Neural progenitor cell (in vitro differentiated cells): ENCODE results near the gene PCNX1.

ENCODE experiments used
- EZH2 ChIP-seq: fragments of 200-600 bp; sonication (generic); IDR thresholded peaks from 2 replicates; pipeline ENCODE4 v1.6.1; 2017; ENCODE audit warnings: antibody characterized with exemption, mild to moderate bottlenecking, moderate library complexity
- EZH2phosphoT487 ChIP-seq: fragments of 200-600 bp; sonication (generic); IDR thresholded peaks from 2 replicates; pipeline ENCODE4 v1.6.1; 2017; ENCODE audit warnings: antibody characterized with exemption
- TF ChIP-seq, protein P1 (sequence below): fragments of 200-600 bp; sonication (generic); IDR thresholded peaks from 2 replicates; pipeline ENCODE4 v1.5.1; 2017; ENCODE audit warnings: antibody characterized with exemption, mild to moderate bottlenecking

DNA sequence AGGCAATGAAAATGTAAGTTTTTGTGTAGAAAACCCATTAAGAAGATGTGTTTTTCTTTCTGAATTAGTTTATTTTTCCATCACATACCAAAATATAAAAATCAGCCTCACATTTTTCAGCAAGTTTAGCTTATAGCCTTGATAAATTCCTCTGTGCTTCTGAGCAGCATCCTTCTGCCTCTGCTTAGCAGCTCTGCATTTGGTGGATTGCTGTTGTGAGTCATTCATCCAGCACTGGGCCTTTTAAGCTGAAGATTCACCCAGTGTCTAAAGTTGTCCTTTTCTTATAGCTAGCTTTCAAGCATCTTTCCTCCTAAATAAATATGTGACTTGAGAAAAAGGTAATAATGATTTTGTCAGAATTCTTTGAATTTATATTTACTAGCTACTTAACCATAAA, 206.1 kb downstream of the PCNX1 start:
- TF ChIP-seq, protein P1, sequence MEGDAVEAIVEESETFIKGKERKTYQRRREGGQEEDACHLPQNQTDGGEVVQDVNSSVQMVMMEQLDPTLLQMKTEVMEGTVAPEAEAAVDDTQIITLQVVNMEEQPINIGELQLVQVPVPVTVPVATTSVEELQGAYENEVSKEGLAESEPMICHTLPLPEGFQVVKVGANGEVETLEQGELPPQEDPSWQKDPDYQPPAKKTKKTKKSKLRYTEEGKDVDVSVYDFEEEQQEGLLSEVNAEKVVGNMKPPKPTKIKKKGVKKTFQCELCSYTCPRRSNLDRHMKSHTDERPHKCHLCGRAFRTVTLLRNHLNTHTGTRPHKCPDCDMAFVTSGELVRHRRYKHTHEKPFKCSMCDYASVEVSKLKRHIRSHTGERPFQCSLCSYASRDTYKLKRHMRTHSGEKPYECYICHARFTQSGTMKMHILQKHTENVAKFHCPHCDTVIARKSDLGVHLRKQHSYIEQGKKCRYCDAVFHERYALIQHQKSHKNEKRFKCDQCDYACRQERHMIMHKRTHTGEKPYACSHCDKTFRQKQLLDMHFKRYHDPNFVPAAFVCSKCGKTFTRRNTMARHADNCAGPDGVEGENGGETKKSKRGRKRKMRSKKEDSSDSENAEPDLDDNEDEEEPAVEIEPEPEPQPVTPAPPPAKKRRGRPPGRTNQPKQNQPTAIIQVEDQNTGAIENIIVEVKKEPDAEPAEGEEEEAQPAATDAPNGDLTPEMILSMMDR = no peak
- TF ChIP-seq EZH2 = no peak
- TF ChIP-seq EZH2phosphoT487 = no peak
